ENCODE measurements around the gene PTPRF.

Gene PTPRF

DNA sequence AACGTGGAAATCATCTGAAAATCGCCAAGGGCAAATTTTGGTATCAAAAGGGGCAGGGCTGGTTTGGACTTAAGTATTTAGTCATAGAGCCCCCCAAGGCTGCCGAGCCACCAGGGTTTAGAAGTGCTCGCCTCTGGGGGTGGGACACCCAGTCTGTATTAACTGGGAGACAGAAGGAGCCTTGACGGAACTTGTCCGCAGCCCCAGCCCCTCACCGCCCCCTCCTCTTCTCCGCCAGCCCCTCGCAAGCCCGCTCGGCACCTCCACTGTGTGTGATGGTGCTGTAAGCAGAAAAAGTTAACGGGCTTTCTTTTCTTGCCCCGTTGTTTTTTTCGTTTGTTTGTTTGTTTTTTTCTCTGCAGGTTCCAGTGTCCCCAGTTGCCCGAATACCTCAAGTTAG is 81.7 kb downstream of the PTPRF start:
- no peaks in the 10 kb centered on the region for H3K27me3 ChIP-seq (ENCODE audit: control insufficient read depth in 1 of 2, insufficient read depth in 2 of 2, low read length in 2 of 2)
- no peaks in the 10 kb centered on the region for H3K9me3 ChIP-seq (ENCODE audit: control insufficient read depth in 2 of 2, low read length in 2 of 2)
- H3K4me3 ChIP-seq (ENCODE audit: low read length in 2 of 2), result no peak overlapping the region
- H3K27ac ChIP-seq (ENCODE audit: low read length), result no peak overlapping the region
- peaks cover 26 to 47% of the 10 kb centered on the region in 2 donors for H3K36me3 ChIP-seq (ENCODE audit: control insufficient read depth in 2 of 2, insufficient read depth in 2 of 2, low read length in 2 of 2)
- H3K4me1 ChIP-seq (ENCODE audit: control insufficient read depth, insufficient read depth, low read length), result no peaks in the 10 kb centered on the region
- no peak overlapping the region for H3K9ac ChIP-seq (ENCODE audit: low read length in 2 of 2)

DNA sequence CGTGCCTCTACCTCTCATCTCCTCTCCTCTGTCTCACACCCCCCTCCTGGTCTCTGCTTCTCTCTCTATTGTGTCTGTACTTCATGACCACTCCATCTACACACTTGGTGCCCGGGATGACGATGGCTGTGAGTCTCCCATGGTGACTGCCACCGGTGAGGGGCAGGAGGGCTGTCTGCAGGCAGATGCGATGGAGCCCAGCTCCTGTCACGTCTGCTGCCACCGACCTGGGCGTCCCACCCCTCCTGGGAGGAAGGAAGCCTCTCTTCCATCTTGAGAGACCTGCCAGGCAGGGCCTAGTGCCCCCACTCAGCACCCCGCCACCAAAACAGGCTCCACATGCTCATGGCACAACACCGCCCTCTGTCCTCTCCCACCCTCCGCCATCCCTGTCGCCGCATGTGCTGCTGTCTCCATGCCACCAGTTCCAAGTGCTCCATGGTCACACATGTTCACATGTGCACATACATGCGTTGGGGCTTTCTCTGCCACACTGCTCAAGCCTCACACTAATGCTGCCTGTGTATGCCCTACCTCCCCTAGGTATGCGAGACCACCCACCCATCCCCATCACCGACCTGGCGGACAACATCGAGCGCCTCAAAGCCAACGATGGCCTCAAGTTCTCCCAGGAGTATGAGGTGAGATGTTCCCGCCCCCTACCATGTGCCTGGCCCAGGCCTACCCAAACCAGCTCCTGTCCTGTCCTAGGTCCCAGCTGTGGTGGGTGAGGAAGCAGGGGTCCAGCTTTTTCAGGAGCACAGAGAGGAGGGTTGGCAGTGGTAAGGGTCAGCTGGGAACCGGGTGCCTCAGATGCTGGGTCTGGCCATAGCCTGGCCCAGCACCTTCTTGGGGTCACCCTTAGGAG is 82.6 kb downstream of the PTPRF start:
- peaks cover 27 to 47% of the 10 kb centered on the region in 2 donors for H3K36me3 ChIP-seq (ENCODE audit: control insufficient read depth in 2 of 2, insufficient read depth in 2 of 2, low read length in 2 of 2)
- H3K27me3 ChIP-seq (ENCODE audit: control insufficient read depth in 1 of 2, insufficient read depth in 2 of 2, low read length in 2 of 2), result no peaks in the 10 kb centered on the region
- H3K4me1 ChIP-seq (ENCODE audit: control insufficient read depth, insufficient read depth, low read length), result no peaks in the 10 kb centered on the region
- no peaks in the 10 kb centered on the region for H3K9me3 ChIP-seq (ENCODE audit: control insufficient read depth in 2 of 2, low read length in 2 of 2)
- no peak overlapping the region for H3K9ac ChIP-seq (ENCODE audit: low read length in 2 of 2)
- H3K27ac ChIP-seq (ENCODE audit: low read length), result no peak overlapping the region
- no peak overlapping the region for H3K4me3 ChIP-seq (ENCODE audit: low read length in 2 of 2)

DNA sequence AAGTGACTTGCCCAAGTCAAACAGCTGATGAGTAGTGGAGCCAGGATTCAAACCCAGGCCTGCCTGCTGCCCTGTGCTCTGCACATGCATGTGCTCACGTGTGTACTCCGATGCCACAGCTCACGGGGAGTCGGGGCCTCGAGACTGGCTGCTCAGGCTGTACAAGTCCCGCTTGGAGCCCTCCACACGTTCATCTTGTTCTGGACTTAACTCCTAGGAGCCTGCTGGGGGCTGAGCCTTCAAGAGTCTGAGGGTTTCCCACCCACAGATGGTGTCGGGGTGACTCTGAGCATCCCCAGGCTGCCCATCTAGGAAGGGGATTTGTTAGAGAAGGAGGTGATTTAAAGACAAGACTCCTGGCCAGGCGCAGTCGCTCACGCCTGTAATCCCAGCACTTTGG is 83.5 kb downstream of the PTPRF start:
- Histone ChIP-seq H3K9me3 (ENCODE audit: control insufficient read depth in 2 of 2, low read length in 2 of 2) (no peaks in the 10 kb centered on the region), H3K4me1 (ENCODE audit: control insufficient read depth, insufficient read depth, low read length) (no peaks in the 10 kb centered on the region), H3K36me3 (ENCODE audit: control insufficient read depth in 2 of 2, insufficient read depth in 2 of 2, low read length in 2 of 2) (peaks cover 25 to 48% of the 10 kb centered on the region in 2 donors), H3K9ac (ENCODE audit: low read length in 2 of 2) (no peak overlapping the region), H3K27me3 (ENCODE audit: control insufficient read depth in 1 of 2, insufficient read depth in 2 of 2, low read length in 2 of 2) (no peaks in the 10 kb centered on the region), H3K27ac (ENCODE audit: low read length) (no peak overlapping the region), H3K4me3 (ENCODE audit: low read length in 2 of 2) (no peak overlapping the region)

DNA sequence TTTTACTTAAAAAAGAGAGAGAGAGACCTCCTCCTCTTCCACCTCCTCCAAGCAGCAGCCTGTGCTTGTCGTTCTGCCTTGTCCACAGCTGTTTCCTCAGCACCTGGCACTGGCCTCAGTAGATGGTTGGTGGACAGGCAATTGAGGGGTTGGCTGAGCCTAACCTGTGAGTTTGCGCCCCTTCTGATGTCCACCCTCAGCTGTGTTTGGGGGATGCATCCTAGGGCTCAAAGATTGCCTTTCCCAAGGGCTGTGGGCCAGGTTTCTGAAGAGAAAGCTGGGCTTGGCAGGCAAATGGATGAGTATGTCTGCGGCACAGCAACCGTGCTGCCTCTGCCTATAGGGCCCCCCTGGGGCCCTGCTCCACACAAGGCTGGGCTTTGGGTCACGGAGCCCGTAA is 84.2 kb downstream of the PTPRF start:
- peaks cover 20 to 47% of the 10 kb centered on the region in 2 donors for H3K36me3 ChIP-seq (ENCODE audit: control insufficient read depth in 2 of 2, insufficient read depth in 2 of 2, low read length in 2 of 2)

DNA sequence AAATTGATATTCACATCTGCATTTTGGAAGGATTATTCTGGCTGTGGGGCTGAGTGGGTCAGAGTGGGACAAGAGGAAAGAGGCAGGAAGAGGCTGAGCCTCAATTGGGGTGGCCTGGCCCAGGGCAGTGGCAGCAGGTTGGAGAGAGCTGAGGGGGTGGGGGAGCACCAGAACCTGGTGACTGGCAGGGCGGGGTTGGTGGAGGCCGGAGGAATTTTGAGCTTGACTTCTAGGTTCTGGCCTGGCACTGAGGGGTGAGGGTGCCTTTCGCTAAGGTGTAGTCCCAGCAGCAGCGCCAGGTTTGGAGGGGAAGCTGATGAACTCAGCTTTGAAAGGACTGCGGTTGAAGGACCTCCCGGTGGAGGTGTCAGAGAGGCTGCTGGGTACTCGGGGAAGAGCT is 85.7 kb downstream of the PTPRF start:
- Histone ChIP-seq H3K4me3 (ENCODE audit: low read length in 2 of 2) (no peak overlapping the region), H3K9ac (ENCODE audit: low read length in 2 of 2) (no peak overlapping the region), H3K27ac (ENCODE audit: low read length) (no peak overlapping the region), H3K27me3 (ENCODE audit: control insufficient read depth in 1 of 2, insufficient read depth in 2 of 2, low read length in 2 of 2) (no peaks in the 10 kb centered on the region), H3K4me1 (ENCODE audit: control insufficient read depth, insufficient read depth, low read length) (no peaks in the 10 kb centered on the region), H3K9me3 (ENCODE audit: control insufficient read depth in 2 of 2, low read length in 2 of 2) (no peaks in the 10 kb centered on the region), H3K36me3 (ENCODE audit: control insufficient read depth in 2 of 2, insufficient read depth in 2 of 2, low read length in 2 of 2) (peaks cover 18 to 51% of the 10 kb centered on the region in 2 donors)

More for the DNA sequence above, 84.2 kb downstream of the PTPRF start:
- H3K9ac ChIP-seq (ENCODE audit: low read length in 2 of 2), result no peak overlapping the region
- H3K27me3 ChIP-seq (ENCODE audit: control insufficient read depth in 1 of 2, insufficient read depth in 2 of 2, low read length in 2 of 2), result no peaks in the 10 kb centered on the region
- H3K27ac ChIP-seq (ENCODE audit: low read length), result no peak overlapping the region
- H3K4me3 ChIP-seq (ENCODE audit: low read length in 2 of 2), result no peak overlapping the region
- H3K9me3 ChIP-seq (ENCODE audit: control insufficient read depth in 2 of 2, low read length in 2 of 2), result no peaks in the 10 kb centered on the region
- no peaks in the 10 kb centered on the region for H3K4me1 ChIP-seq (ENCODE audit: control insufficient read depth, insufficient read depth, low read length)

DNA sequence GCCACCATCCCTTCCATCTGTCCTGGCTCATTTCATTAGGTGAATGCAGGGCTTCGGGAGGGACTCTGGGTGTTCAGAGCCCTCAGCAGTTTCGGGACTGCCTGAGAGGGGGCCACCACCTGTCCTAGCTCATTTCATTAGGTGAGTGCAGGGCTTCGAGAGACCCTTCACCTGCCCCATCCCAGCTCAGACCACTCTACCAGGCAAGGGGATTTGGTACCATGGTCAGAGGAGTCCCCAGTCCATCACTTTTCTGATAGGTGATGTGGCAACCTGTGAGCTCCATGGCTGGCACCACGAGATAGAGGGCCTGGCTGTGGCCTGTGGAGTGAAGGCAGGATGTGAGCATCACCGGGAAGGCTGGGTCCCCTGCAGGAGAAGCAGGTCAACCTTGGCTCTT is 86.3 kb downstream of the PTPRF start:
- no peak overlapping the region for H3K4me3 ChIP-seq (ENCODE audit: low read length in 2 of 2)
- H3K4me1 ChIP-seq (ENCODE audit: control insufficient read depth, insufficient read depth, low read length), result no peaks in the 10 kb centered on the region
- H3K9ac ChIP-seq (ENCODE audit: low read length in 2 of 2), result no peak overlapping the region
- H3K27me3 ChIP-seq (ENCODE audit: control insufficient read depth in 1 of 2, insufficient read depth in 2 of 2, low read length in 2 of 2), result no peaks in the 10 kb centered on the region
- no peaks in the 10 kb centered on the region for H3K9me3 ChIP-seq (ENCODE audit: control insufficient read depth in 2 of 2, low read length in 2 of 2)
- H3K36me3 ChIP-seq (ENCODE audit: control insufficient read depth in 2 of 2, insufficient read depth in 2 of 2, low read length in 2 of 2), result peaks cover 23 to 50% of the 10 kb centered on the region in 2 donors
- no peak overlapping the region for H3K27ac ChIP-seq (ENCODE audit: low read length)

DNA sequence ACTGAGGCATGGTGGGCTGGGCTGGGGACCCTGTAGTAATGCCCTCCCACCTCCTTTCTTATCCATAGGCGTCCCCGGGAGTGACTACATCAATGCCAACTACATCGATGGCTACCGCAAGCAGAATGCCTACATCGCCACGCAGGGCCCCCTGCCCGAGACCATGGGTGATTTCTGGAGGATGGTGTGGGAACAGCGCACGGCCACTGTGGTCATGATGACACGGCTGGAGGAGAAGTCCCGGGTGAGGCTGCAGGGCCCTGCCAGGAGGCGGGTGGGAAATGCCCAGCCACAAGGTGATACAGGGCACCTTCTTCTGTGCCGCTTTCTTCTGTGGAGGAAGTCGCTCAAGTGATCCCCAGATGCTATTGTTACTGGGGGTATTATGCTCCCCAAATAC is 87.0 kb downstream of the PTPRF start:
- Histone ChIP-seq H3K4me3 (ENCODE audit: low read length in 2 of 2) (no peak overlapping the region), H3K36me3 (ENCODE audit: control insufficient read depth in 2 of 2, insufficient read depth in 2 of 2, low read length in 2 of 2) (peaks cover 23 to 50% of the 10 kb centered on the region in 2 donors), H3K27me3 (ENCODE audit: control insufficient read depth in 1 of 2, insufficient read depth in 2 of 2, low read length in 2 of 2) (no peaks in the 10 kb centered on the region), H3K9ac (ENCODE audit: low read length in 2 of 2) (no peak overlapping the region), H3K27ac (ENCODE audit: low read length) (no peak overlapping the region), H3K9me3 (ENCODE audit: control insufficient read depth in 2 of 2, low read length in 2 of 2) (no peaks in the 10 kb centered on the region), H3K4me1 (ENCODE audit: control insufficient read depth, insufficient read depth, low read length) (no peaks in the 10 kb centered on the region)

DNA sequence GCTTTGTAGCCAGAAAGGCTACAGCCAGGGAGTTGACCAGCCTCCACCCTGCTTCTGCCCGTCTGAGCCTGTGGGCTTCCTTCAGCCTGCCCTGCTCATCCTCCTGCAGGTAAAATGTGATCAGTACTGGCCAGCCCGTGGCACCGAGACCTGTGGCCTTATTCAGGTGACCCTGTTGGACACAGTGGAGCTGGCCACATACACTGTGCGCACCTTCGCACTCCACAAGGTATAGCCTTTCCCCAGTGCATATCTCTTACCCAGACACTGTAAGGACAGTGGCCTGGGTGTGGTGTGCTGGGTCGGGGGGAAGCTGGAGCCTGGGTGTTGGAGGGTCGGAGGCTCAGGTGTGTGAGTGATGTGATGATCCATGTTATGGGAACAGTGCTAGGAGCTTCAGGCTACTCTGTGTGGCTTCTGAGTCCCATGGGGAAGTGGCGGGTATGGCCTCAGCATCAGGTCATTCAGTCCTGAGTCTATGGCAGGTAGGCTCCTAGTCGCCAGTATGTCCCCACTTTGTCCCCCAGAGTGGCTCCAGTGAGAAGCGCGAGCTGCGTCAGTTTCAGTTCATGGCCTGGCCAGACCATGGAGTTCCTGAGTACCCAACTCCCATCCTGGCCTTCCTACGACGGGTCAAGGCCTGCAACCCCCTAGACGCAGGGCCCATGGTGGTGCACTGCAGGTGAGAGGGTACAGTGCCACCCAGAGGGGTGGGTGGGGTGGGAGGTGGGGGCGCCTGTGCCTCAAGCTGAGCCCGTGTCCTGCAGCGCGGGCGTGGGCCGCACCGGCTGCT is 88.0 kb downstream of the PTPRF start:
- no peak overlapping the region for H3K4me3 ChIP-seq (ENCODE audit: low read length in 2 of 2)
- no peaks in the 10 kb centered on the region for H3K27me3 ChIP-seq (ENCODE audit: control insufficient read depth in 1 of 2, insufficient read depth in 2 of 2, low read length in 2 of 2)
- H3K4me1 ChIP-seq (ENCODE audit: control insufficient read depth, insufficient read depth, low read length), result no peaks in the 10 kb centered on the region
- no peak overlapping the region for H3K9ac ChIP-seq (ENCODE audit: low read length in 2 of 2)
- no peak overlapping the region for H3K27ac ChIP-seq (ENCODE audit: low read length)
- no peaks in the 10 kb centered on the region for H3K9me3 ChIP-seq (ENCODE audit: control insufficient read depth in 2 of 2, low read length in 2 of 2)
- H3K36me3 ChIP-seq (ENCODE audit: control insufficient read depth in 2 of 2, insufficient read depth in 2 of 2, low read length in 2 of 2), result peaks cover 18 to 43% of the 10 kb centered on the region in 2 donors

DNA sequence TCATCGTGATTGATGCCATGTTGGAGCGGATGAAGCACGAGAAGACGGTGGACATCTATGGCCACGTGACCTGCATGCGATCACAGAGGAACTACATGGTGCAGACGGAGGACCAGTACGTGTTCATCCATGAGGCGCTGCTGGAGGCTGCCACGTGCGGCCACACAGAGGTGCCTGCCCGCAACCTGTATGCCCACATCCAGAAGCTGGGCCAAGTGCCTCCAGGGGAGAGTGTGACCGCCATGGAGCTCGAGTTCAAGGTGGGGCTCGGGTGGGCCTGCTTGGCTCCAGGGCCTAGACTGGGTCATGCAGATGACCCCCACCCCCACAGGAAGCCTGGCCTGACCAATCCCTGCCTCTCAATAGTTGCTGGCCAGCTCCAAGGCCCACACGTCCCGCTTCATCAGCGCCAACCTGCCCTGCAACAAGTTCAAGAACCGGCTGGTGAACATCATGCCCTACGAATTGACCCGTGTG is 88.7 kb downstream of the PTPRF start:
- Histone ChIP-seq H3K27ac (ENCODE audit: low read length) (no peak overlapping the region), H3K9ac (ENCODE audit: low read length in 2 of 2) (no peak overlapping the region), H3K4me1 (ENCODE audit: control insufficient read depth, insufficient read depth, low read length) (no peaks in the 10 kb centered on the region), H3K4me3 (ENCODE audit: low read length in 2 of 2) (no peak overlapping the region), H3K36me3 (ENCODE audit: control insufficient read depth in 2 of 2, insufficient read depth in 2 of 2, low read length in 2 of 2) (peaks cover 18 to 37% of the 10 kb centered on the region in 2 donors), H3K27me3 (ENCODE audit: control insufficient read depth in 1 of 2, insufficient read depth in 2 of 2, low read length in 2 of 2) (no peaks in the 10 kb centered on the region), H3K9me3 (ENCODE audit: control insufficient read depth in 2 of 2, low read length in 2 of 2) (no peaks in the 10 kb centered on the region)

DNA sequence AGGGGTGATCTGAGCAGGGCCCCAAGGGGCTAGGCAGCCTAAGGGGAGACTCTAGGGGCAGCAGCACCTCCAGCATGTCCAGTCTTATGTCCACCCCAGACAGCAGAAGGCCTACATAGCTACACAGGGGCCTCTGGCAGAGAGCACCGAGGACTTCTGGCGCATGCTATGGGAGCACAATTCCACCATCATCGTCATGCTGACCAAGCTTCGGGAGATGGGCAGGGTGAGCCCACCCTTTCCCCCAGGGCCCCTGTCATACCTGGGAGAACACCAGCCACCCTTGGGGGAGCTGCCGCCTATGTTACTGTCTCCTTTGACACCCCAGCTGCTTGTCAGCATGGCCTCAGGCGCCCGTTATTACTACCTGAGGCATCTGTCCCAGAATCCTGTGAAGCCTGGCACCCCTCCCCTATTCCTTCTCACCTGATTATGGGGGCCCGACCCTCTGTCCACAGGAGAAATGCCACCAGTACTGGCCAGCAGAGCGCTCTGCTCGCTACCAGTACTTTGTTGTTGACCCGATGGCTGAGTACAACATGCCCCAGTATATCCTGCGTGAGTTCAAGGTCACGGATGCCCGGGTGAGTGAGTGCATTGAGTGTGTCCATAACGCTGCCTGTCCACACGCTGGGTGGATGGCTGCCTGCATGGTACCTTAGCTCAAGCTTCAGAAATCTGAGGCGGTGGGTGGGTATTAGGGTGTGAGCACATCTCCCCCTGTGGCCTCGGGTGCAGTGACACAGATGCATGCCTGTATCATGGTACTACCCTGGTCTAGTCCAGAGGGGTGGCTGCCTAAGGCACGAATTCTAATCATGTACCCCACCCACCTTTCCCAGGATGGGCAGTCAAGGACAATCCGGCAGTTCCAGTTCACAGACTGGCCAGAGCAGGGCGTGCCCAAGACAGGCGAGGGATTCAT is 89.6 kb downstream of the PTPRF start:
- no peak overlapping the region for H3K9ac ChIP-seq (ENCODE audit: low read length in 2 of 2)
- H3K27me3 ChIP-seq (ENCODE audit: control insufficient read depth in 1 of 2, insufficient read depth in 2 of 2, low read length in 2 of 2), result no peaks in the 10 kb centered on the region
- no peaks in the 10 kb centered on the region for H3K4me1 ChIP-seq (ENCODE audit: control insufficient read depth, insufficient read depth, low read length)
- no peak overlapping the region for H3K27ac ChIP-seq (ENCODE audit: low read length)
- H3K9me3 ChIP-seq (ENCODE audit: control insufficient read depth in 2 of 2, low read length in 2 of 2), result no peaks in the 10 kb centered on the region
- H3K36me3 ChIP-seq (ENCODE audit: control insufficient read depth in 2 of 2, insufficient read depth in 2 of 2, low read length in 2 of 2), result peaks cover 18 to 37% of the 10 kb centered on the region in 2 donors
- H3K4me3 ChIP-seq (ENCODE audit: low read length in 2 of 2), result no peak overlapping the region
